ENCODE measurements around the gene UCN2.
"Not testable (repeated sequence)": the region's sequence is repeated elsewhere in the genome, so short reads cannot be mapped to it uniquely, and the experiment has no call there.

UCN2 gene

DNA sequence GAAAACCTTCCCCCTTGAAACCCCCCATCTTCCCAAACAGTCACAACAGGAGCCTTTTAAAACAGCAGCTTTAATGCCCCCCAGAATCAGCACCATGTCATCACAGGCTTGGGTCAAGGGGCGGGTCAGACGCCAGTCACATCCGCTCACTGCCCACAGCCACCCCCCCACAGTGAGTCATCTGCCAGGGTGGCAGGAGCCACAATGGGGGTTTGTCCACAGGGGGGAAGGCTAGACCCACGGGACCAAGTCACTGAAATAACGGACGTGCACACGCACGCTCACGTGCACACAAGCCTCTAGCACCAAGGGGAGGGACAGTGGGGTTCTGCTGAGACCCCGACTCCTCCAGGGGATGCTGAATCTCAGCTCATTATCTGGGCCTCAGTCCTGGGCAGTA, 441 bp upstream of the UCN2 start:
- peak in 1 of 3 experiments; percentile 20 for DNase-seq (ENCODE audit: low read depth in 2 of 3, low spot score in 2 of 3)

DNA sequence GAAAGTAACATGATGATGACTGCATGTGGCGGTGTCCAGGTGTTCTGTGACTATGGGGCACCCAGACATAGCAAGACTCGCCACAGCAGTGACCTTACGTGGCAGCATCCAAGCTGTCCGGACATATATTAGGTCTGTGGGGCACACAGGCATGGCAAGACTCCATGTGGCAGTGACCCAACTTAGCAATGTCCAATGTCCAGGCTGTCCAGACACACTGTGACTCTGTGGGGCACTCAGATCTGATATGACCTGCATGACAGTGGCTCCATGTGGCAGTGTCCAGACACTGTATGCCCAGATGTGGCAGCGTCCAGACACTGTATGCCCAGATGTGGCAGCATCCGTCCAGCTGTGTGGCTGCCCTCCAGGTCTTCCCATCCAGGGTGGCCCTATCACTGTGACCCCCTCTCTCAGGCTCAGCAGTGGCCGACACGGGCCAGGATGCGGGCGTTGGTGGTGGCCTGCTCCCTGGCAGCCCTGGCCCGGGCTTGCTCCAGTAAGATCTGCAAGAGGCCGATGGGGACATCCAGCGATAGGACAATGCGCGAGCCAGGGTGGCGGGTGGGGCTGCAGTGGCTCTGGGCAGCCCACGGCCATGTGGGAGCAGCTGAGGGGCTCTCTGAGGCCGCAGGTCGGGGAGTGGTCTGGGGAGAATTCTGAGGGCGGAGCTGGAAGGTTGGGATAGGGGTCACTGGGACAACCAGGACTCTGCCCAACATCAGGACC, 1.1 kb downstream of the UCN2 start:
- DNase-seq (ENCODE audit: low read depth in 2 of 3, low spot score in 2 of 3): no peak

DNA sequence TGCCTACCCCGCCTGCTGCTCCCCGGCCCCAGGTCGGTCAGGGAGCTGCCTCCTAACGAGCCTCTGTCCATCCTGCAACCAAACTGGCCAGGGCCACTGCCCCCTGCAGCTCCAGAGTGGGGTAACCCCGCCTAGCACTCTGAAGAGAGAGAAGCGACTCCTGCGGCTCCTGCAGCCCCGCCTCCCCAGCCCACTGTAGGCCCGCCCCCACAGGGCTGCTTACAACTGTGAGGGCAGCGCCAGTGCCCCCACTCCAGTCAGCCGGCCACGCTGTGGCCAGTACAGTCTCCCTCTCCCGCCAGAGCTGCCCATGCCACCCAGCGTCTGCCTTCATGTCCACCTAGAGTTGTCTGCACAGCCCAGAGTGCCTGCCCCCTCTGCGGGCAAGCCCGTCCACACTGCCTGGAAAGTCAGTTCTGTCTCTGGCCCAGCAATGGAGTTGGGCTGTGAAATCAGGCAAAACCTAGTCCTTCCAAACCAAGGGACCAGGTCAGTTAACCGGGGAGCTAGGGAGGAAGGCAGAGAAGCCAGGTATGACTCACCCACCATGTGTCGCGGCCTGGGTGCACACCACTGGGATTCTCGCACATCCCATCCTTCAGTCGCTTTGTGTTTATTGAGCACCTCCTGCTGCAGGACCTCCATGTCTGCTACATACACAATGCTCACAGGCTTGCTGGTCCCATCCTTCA, 2.4 kb downstream of the UCN2 start:
- DNase-seq (ENCODE audit: low read depth in 2 of 3, low spot score in 2 of 3): no peak

DNA sequence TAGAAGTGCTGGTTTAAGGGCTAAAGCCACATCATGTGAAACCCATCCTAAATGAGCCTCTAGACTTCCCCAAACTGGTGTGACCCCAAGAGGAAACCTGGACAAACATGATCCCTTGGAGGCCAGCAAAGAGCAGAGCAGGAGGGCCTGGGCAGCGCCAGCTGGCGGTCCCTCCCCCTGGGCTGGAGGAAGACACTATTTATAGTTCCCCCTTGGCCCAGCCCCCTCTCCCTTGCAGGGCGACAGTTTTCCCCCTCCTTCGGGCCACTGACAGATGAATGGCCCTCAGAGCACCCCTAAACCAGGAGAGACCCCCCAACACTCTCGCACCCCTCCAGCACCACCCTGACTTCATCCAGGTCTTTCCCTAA, 2.9 kb downstream of the UCN2 start:
- no peak for DNase-seq (ENCODE audit: low read depth in 2 of 3, low spot score in 2 of 3)

DNA sequence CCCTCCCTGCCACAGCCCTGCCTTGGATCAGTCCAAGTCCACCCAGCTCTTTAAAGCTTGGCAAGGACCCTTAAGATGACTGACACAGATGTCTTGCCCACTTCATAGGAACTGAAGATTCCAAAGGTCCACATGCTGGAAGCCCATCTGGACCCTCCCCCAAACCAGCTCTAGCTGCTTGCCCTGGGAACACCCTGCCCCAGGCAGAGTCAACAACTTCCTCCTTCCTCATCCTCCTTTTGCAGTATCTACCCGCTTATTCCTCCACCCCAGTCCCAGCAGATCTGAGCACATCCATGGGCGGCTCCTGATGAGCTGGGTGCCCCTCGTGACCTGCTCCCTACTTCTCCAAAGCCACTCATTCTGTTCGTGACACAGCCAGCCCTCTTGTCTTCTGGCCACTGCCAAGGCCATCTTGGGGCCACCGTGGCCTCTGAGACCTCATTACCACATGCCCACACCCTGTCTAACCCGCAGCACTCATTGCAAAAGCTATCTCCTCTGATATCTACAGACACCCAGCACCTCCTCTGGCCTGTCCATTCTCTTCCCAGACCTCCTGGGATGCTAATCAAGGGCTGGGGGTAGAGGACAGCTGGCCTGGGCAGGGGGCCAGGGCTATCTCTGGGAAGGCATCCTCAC, 5.0 kb downstream of the UCN2 start:
- DNase-seq (ENCODE audit: low read depth in 2 of 3, low spot score in 2 of 3): no peak

DNA sequence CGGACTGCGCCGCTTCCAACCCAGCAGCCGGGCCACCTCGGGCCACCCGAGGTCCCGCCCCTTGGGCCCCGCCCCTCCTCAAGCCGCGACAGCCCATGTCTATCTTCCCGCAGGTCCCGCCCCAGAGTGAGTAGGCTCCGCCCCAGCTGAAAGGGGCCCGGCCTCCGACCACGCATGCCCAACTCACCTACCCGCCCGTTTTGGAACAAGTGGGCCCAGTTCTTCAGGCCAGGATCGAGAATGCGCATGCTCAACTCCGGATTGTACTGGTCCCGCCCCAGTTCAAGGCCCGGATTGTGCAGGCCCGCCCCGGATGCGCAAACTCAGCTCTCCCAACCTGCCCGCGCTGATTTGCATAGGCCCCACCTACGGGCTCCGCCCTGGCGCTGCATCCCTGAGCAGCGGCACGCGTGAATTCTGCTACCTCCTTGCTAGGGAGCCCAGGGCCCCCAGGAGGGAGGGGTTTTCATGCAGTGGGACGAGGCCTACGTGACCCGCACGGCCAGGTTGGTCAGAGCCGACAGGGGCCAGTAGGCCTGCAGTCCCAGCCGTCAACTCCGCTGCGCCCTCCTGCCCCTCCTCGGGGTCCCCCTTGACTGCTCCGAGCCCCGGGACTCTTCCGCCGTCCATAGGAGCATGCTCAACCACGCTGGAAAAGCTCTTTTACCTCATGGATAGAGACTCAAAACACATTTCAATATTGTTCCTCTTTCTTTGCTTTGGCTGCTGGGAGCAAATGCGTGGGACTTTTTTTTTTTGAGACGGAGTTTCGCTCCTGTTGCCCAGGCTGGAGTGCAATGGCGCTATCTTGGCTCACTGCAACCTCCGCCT, 6.6 kb downstream of the UCN2 start, which contains the start of gene PFKFB4:
PFKFB4 (minus strand) TSS at position 8 of the 831 bp plus-strand sequence. CDS start 26 bp downstream, outside the sequence.
- peak; percentile 92 to 99 (median 96) for DNase-seq (ENCODE audit: low read depth in 2 of 3, low spot score in 2 of 3)

DNA sequence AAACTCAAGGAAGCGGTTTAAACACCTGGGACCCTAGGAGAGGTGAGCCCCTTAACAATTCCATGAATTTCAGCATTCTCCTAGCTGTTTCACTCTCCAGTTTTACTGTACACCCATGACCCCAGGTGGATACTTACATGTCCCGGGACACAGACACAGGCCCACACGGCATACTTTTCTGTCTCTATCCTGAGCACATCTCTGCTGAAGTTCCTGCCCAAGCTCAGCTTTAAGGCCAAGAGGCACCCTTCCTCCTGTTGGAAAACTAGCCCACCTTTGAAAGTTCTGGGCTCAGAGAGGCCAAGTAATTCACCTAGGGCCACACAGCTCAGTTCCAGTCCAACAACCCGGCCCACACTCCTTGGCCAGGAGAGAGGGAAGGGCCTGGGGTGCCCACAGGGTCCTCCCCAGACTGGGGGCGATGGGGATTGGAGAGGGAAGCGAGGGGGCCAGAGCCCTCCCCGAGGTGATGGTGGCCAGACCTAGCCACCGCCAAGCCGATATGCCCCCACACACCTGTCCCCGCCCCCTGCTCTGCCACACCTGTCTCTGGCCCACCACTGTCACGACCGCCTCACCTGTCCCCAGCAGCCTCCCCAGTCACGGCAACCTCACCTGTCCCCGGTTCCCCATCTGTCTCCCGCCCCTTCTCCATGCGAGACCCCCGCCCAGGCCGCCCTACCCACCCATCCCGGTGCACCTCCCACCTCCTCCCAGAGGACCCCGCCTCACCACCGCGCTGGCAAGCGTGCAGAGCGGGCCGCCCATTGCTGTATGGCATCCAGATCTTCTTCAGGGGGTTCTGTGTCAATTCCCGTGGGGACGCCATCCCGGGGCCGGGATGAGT, 7.4 kb downstream of the UCN2 start:
- DNase-seq (ENCODE audit: low read depth in 2 of 3, low spot score in 2 of 3): no peak

DNA sequence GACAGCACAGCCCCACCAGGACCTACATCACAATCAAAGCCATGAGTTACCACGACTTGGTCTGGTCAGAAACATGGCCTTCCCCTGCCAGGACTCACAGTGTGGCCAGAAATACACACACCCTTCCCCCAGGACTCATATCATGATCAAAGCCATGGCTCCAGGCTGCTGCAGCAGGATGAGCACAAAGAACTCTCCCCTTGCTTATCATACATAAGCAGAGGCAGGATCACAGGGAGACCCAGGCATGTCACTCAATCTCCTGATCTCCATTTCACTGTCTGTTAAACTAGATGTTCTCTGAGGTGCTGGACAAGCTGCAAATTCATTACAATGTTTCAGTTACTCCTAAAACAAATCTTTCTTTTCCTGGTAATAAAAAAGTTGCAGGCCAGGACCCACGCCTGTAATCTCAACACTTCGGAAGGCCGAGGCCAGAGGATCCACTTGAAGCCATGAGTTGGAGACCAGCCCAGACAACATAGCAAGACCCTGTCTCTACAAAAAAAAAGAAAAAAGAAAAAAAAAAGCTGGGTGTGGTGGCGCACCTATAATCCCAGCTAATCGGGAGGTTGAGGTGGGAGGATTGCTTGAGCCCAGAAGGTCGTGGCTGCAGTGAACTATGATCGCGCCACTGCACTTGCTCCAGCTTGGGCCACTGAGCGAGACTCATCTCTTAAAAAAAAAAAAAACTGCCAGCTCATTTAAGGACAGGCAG, 8.2 kb downstream of the UCN2 start:
- no peak for DNase-seq (ENCODE audit: low read depth in 2 of 3, low spot score in 2 of 3)

DNA sequence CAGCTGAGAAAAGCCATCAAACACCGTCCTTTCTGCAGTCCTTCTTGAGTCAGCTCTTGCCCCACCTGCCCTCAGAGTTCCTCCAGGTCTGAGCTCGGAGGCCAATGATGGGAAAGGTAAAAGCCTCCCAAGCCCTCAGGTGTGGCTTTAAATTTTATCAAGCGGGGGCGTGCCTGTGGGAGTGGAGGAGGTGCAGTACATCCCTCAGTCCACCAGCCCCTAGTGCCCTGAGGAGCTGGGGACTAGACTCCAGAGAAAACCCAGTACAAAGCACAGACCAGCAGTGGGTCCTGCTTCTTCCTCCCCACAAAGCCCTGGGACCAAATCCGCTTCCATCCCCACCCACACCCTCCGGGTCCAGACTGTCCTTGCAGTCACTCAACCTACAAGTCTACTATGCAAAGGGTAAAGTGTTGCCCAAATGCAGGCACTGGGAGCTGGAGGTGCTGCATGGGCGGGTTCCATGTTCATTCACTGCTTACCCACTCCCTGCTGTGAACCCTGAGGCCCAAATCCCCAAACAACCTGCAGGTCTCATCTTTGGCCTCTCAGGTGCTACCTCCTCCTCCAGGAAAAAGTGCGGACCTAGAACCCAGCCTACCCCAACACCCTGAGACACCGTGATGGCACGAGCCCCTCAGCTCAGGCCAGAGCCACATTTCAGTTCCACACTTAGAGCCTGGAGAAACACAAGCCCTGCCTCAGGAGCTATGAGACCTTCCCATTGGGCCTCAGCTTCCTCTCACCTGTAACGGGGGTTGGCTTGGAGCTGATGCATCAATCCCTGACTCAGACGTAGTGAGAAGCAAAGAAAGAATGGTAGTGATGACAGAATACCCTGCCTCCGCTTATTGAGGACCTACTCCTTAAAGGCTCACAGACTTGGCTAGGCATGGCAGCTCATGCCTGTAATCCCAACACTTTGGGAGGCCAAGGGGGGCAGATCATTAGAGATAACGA, 9.4 kb downstream of the UCN2 start:
- no peak for DNase-seq (ENCODE audit: low read depth in 2 of 3, low spot score in 2 of 3)

DNA sequence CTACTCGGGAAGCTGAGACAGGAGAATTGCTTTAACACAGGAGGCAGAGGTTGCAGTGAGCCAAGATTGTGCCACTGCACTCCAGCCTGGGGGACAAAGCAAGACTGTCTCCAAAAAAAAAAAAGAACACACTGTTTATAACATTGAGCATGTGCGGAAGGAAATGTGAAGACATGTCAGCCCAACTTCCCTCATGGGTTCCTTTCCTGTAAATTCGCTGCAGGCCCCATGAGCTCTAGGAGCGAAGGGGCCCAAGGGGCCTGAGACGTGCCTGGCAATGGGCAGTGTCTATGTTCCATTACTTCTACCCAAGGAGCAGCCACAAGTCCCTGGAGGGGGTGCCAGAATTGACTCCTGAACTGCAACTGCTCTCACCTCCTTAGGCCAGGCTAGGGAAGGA, 10.2 kb downstream of the UCN2 start:
- no peak for DNase-seq (ENCODE audit: low read depth in 2 of 3, low spot score in 2 of 3)

DNA sequence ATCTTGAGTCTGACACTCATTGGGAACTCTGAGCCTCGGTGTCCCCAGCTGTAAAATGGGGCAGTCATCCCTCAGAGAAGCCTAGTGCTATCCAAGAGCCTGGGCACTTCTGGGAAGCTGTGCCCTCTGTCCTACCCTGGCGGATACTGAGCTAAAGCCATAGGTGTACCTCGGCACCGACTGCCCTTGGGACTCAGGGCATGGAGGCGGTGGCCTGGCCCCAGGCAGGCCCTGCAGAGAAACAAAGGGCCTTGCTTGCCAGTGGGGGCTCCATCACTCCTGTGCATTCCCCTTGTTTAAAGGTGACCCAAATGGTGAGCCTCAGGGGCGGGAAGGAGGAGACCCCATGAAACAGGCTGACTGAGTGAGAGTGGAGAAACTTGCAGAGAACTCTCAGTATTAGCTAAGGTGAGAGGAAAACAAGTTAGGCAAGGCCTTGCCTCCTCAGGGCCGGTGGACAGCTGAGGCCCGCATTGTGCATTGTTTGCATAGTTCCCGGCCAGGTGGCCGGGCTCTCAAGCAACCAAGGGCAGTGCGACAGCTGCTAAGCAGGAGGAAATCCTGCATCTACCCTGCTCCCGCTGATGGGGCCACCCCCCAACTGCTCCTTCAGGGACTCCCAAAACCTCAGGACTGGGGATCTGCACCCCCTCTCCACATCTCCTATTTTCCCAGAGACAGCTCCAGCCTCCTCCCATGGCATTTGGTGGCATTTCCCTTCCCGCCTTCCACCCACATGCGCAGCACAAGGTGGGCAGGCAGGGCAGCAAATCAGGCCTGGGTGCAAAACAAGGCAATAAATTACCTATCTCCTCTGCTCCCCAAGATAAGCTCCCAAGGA, 11.2 kb downstream of the UCN2 start:
- no peak for DNase-seq (ENCODE audit: low read depth in 2 of 3, low spot score in 2 of 3)

DNA sequence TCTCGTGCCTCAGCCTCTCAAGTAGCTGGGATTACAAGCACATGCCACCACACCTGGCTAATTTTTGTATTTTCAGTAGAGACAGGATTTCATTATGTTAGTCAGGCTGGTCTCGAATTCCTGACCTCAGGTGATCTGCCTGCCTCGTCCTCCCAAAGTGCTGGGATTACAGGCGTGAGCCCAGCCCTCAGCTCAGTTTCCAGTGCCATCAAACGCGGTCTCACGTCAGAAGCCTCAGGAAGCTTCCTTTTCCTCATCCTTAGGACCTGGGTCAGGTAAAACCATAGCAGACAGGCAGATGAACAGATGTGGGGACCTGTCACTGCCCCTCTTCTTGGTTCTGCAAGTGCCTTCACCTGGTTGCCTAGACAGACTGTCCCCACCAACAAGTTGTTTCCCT, 11.9 kb downstream of the UCN2 start:
- DNase-seq (ENCODE audit: low read depth in 2 of 3, low spot score in 2 of 3): not testable (repeated sequence)

DNA sequence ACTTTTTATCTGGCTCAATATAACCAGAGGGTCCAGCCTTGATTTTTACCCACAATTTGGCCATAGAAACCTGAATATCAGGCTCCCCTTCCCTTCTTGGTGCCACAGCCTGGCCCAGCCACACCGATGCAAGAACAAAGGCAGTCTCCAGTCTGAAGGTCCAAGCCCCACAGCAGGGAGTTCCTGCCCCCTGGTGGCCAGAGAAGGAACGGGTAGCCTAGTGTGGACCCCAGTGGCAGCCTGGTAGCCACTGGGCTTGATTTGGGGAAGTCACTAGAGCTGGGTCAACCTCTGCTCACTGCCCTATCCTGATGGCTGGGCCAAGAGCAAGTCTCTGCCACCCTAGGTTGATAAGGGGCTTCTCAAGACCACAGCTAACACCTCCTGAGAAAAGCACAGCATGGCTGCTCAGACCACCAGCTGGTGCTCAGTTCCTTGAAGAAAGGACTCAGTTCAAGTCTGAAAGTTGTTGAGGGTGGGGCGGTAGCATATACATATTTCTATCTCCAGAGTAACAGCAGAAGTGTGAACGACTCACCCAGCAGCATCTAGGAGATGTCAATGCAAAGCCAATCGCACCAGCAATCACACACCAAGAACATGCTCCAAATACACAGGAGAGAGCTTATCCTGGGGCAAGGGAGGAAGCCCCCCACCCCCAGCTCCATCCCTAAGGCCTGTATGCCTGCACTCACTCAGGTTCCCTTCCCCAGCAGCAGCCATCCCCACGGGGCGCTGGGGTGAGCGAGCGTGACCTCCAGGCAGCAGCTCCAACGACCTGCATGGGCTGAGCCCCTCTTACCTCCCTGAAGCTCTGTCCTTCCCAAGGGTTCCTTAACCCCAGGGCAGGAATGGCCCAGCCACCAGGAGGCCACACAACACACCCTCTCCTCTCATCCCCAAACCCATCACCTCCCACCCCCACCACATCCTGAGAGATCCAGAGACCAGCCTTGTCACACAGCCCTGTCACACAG, 14.6 kb downstream of the UCN2 start:
- peak; percentile 59 to 76 (median 69) for DNase-seq (ENCODE audit: low read depth in 2 of 3, low spot score in 2 of 3)

DNA sequence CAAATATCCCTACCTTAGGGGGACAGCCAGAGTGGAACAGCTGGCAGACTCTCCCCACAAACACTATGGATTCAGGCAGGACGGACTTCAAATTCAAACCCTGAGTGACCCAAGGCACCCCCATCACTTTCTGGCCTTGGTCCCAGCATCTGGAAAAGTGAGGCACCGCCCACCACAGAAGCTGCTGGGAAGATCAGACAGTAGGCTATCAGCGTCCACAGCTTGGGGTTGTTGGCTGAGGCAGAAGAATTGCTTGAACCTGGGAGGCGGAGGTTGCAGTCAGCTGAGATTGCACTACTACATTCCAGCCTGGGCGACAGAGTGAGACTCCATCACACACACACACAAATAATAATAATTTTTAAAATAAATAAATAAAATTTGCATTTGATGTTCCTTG, 15.5 kb downstream of the UCN2 start:
- DNase-seq (ENCODE audit: low read depth in 2 of 3, low spot score in 2 of 3): no peak

DNA sequence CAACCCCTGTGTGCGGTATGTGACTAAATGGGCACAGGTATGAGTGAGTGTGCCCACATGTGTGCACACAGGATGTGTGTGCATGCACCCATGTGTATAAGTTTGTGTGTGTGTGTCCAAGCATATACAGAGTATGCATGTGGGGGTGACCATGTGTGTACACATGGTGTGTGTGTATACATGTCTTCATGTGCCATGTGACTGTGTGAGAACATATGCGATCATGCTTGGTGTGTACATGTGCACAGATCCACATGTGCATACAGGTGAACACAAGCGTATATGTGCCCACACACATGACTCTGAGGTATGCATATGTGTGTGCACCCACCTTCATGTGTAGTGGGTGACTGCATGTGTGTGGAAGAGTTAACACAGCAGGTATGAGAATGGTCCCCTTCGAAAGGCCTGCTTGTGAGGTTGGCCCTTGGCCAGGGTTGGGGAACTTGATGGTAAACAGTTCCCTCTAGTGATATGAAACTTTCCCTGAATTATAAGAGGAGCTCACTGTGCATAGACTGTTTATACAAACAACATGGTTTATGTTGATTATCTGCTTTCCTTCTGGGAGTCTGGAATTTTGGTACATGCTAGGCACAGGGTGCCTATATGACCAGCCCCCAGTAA, 17.3 kb downstream of the UCN2 start:
- no peak for DNase-seq (ENCODE audit: low read depth in 2 of 3, low spot score in 2 of 3)

DNA sequence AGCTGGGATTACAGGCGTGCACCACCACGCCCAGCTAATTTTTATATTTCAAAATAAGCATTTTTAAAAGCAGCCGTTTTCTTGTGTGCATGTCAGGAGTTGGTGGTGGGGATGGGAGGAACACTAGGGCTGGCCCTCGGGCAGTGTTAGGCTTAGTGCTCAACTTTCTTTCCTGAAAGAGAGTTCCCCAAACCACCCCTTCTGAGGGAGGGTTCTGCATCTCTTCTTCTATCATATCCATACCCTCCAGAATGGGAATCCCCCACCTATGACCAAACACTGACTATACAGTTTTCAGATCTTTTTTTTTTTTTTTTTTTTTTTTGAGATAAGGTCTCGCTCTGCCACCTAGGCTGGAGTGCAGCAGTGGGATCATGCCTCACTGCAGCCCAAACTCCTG, 19.4 kb downstream of the UCN2 start:
- no peak for DNase-seq (ENCODE audit: low read depth in 2 of 3, low spot score in 2 of 3)

All from activated CD8-positive, alpha-beta memory T cell treated with anti-CD3 and anti-CD28 coated beads for 48 hours (primary cell).